ENCODE results near the gene SYCP3.

The SYCP3 gene

GRCh38 chr12:101680647-101681046 lies 58.6 kb downstream of the SYCP3 start:
- DNase-seq (ENCODE audit: low read depth in 1 of 2, low spot score in 1 of 2) = no peak
- H3K27me3 ChIP-seq (ENCODE audit: insufficient read depth, poor library complexity, severe bottlenecking) = no peaks in the 10 kb centered on the region
- no peak overlapping the region for H3K4me3 ChIP-seq (replicated peaks; ENCODE audit: insufficient read depth, low read length)
- TF ChIP-seq, protein P1, sequence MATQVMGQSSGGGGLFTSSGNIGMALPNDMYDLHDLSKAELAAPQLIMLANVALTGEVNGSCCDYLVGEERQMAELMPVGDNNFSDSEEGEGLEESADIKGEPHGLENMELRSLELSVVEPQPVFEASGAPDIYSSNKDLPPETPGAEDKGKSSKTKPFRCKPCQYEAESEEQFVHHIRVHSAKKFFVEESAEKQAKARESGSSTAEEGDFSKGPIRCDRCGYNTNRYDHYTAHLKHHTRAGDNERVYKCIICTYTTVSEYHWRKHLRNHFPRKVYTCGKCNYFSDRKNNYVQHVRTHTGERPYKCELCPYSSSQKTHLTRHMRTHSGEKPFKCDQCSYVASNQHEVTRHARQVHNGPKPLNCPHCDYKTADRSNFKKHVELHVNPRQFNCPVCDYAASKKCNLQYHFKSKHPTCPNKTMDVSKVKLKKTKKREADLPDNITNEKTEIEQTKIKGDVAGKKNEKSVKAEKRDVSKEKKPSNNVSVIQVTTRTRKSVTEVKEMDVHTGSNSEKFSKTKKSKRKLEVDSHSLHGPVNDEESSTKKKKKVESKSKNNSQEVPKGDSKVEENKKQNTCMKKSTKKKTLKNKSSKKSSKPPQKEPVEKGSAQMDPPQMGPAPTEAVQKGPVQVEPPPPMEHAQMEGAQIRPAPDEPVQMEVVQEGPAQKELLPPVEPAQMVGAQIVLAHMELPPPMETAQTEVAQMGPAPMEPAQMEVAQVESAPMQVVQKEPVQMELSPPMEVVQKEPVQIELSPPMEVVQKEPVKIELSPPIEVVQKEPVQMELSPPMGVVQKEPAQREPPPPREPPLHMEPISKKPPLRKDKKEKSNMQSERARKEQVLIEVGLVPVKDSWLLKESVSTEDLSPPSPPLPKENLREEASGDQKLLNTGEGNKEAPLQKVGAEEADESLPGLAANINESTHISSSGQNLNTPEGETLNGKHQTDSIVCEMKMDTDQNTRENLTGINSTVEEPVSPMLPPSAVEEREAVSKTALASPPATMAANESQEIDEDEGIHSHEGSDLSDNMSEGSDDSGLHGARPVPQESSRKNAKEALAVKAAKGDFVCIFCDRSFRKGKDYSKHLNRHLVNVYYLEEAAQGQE (IDR thresholded peaks at IDR 0.05; ENCODE audit: insufficient replicate concordance, low read depth) = no peak
- TF ChIP-seq GABPA (IDR thresholded peaks at IDR 0.05; ENCODE audit: low read depth) (no peak), POLR2AphosphoS5 (IDR thresholded peaks at IDR 0.05; ENCODE audit: low read depth) (no peak)
- H3K27ac ChIP-seq (replicated peaks) = no peak overlapping the region

DNA sequence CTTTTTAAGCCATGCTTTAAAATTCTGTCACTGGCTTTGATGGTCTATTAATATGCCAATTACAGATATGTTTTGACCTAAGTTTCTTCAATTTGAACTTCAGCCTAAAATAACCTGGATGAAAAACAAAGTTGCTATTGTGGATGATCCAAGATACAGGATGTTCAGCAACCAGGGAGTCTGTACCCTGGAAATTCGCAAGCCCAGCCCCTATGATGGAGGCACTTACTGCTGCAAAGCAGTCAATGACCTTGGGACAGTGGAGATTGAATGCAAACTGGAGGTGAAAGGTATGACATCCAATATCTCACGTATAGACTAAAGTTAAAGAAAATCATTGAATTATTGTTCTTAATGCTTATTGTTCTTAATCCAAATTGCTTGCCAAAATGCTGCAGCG lies 59.0 kb downstream of the SYCP3 start:
- Histone ChIP-seq H3K27ac (replicated peaks) (no peak overlapping the region), H3K27me3 (ENCODE audit: insufficient read depth, poor library complexity, severe bottlenecking) (no peaks in the 10 kb centered on the region), H3K4me3 (replicated peaks; ENCODE audit: insufficient read depth, low read length) (no peak overlapping the region)
- no peak for DNase-seq (ENCODE audit: low read depth in 1 of 2, low spot score in 1 of 2)
- no peak for TF ChIP-seq SPI1 (IDR thresholded peaks at IDR 0.05; ENCODE audit: borderline replicate concordance, low read depth)
- TF ChIP-seq, protein P2, sequence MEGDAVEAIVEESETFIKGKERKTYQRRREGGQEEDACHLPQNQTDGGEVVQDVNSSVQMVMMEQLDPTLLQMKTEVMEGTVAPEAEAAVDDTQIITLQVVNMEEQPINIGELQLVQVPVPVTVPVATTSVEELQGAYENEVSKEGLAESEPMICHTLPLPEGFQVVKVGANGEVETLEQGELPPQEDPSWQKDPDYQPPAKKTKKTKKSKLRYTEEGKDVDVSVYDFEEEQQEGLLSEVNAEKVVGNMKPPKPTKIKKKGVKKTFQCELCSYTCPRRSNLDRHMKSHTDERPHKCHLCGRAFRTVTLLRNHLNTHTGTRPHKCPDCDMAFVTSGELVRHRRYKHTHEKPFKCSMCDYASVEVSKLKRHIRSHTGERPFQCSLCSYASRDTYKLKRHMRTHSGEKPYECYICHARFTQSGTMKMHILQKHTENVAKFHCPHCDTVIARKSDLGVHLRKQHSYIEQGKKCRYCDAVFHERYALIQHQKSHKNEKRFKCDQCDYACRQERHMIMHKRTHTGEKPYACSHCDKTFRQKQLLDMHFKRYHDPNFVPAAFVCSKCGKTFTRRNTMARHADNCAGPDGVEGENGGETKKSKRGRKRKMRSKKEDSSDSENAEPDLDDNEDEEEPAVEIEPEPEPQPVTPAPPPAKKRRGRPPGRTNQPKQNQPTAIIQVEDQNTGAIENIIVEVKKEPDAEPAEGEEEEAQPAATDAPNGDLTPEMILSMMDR (IDR thresholded peaks at IDR 0.05; ENCODE audit: insufficient read depth, low read length) = no peak
- no peak for TF ChIP-seq GABPA (IDR thresholded peaks at IDR 0.05; ENCODE audit: low read depth)
- TF ChIP-seq, protein P1 (IDR thresholded peaks at IDR 0.05; ENCODE audit: insufficient replicate concordance, low read depth) = no peak
- TF ChIP-seq POLR2AphosphoS5 (IDR thresholded peaks at IDR 0.05; ENCODE audit: low read depth) = no peak

All from HL-60 (cell line).